Hepatocyte (in vitro differentiated cells): ENCODE results near the gene GOLT1A.

Experiments used
- EZH2 ChIP-seq: fragments of 200-600 bp; sonication (generic); IDR thresholded peaks from 2 replicates; pipeline ENCODE4 v1.6.1; 2016; ENCODE audit warnings: antibody characterized with exemption, mild to moderate bottlenecking, borderline replicate concordance
- TF ChIP-seq, protein P1 (sequence below): fragments of 200-600 bp; sonication (generic); IDR thresholded peaks from 2 replicates; pipeline ENCODE4 v1.5.1; 2016; ENCODE audit warnings: antibody characterized with exemption, mild to moderate bottlenecking; ENCODE audit not compliant: poor library complexity

DNA sequence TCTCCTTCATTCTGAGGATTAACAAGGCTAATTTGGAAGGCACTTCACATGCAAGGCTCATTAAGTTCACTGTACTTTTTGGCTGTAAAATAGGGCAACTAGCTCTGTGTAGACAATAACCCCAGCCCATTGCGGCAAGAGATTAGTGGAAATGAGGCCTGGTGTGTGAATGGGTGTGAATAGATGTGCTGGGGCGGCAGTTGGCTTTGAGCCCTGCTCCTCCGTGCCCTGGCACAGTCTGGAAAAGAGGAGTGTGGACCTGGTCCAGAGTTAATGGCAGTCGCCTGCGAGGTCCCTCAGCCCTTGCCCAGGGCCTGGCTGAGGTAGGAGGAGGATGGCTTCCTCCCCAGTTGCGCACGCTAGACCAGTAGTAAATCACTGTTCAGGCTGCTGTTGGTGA is 22.3 kb downstream of the GOLT1A start:
- TF ChIP-seq, protein P1, sequence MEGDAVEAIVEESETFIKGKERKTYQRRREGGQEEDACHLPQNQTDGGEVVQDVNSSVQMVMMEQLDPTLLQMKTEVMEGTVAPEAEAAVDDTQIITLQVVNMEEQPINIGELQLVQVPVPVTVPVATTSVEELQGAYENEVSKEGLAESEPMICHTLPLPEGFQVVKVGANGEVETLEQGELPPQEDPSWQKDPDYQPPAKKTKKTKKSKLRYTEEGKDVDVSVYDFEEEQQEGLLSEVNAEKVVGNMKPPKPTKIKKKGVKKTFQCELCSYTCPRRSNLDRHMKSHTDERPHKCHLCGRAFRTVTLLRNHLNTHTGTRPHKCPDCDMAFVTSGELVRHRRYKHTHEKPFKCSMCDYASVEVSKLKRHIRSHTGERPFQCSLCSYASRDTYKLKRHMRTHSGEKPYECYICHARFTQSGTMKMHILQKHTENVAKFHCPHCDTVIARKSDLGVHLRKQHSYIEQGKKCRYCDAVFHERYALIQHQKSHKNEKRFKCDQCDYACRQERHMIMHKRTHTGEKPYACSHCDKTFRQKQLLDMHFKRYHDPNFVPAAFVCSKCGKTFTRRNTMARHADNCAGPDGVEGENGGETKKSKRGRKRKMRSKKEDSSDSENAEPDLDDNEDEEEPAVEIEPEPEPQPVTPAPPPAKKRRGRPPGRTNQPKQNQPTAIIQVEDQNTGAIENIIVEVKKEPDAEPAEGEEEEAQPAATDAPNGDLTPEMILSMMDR: no peak
- no peak for TF ChIP-seq EZH2
